GM12865 (cell line): Measurements from ENCODE around the gene STX2.
A peak's percentile ranks its signal among the peaks of the same experiment; 100 is the strongest.

Experiments
- DNase-seq: peaks from one replicate; pipeline ENCODE4 v3.0.0; 2010; ENCODE audit warnings: low read depth
- H3K4me3 ChIP-seq: 2 replicates; pipeline ENCODE4 v1.5.1; 2011; ENCODE audit warnings: mild to moderate bottlenecking, low read depth, low read length, control low read depth
- CTCF ChIP-seq: IDR thresholded peaks from 2 replicates; pipeline ENCODE4 v1.5.1; 2011; ENCODE audit warnings: low read length, control low read depth, low read depth, inconsistent platforms; ENCODE audit not compliant: insufficient read depth; ENCODE audit errors: missing control alignments

STX2 gene

GRCh38 chr12:130778776-130779175, 60.3 kb downstream of the STX2 start:
- no peak overlapping the region for H3K4me3 ChIP-seq
- TF ChIP-seq CTCF: no peak
- no peak for DNase-seq

DNA sequence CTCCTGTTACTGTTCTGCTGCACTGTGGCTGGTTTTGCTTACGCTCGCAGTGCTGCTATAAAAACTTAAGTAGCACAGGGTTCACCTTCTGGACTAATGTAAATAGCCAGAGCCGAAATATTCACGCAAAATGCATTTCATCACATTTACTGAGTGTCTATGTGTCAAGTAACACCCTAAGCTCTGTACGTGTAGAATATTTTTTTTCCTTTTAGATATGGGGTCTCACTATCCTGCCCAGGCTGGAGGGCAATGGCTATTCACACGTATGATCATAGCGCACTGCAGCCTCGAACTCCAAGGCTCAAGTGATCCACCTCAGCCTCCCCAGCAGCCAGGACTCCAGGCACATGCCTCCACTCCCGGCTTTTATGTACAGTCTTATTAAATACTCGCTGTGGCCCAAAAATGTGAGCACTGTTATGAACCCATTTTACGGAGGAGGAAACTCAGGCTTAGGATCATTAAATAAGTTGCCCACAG, 62.2 kb downstream of the STX2 start:
- no peak for TF ChIP-seq CTCF
- H3K4me3 ChIP-seq: no peak overlapping the region

GRCh38 chr12:130775953-130776856, 62.8 kb downstream of the STX2 start:
- DNase-seq: no peak
- H3K4me3 ChIP-seq: no peak overlapping the region
- no peak for TF ChIP-seq CTCF

More for the DNA sequence above, 62.2 kb downstream of the STX2 start:
- DNase-seq: no peak

DNA sequence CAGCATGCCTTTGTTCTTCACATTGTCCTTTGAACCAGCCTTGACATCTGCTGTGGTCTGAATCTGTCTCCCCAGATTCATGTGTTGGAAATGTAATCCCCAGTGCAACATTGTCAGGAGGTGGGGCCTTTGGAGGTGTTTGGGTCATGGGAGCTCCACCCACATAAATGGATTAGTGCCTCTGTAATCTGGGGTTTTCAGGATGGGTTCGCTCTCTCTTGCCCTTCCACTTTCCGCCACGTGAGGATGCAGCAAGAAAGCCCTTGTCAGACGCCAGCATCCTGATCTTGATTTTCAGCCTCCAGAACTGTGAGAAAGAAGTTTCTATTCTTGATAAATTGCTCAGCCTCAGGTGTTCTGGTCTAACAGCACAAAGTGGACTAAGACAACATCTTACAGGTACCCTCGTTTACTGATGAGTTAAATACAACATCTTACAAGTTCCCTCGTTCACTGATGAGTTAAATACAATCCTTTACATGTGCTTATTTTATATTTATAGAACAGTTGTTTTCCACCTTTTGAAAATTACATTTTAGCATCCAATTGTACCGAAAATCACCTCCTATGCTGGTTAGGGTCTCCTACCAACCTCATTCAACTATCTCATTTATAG, 68.5 kb downstream of the STX2 start:
- no peak for DNase-seq
- H3K4me3 ChIP-seq: no peak overlapping the region
- peak; percentile 24 for TF ChIP-seq CTCF

GRCh38 chr12:130768120-130768519, 70.9 kb downstream of the STX2 start:
- no peak for TF ChIP-seq CTCF
- no peak overlapping the region for H3K4me3 ChIP-seq
- DNase-seq: peak; percentile 45

DNA sequence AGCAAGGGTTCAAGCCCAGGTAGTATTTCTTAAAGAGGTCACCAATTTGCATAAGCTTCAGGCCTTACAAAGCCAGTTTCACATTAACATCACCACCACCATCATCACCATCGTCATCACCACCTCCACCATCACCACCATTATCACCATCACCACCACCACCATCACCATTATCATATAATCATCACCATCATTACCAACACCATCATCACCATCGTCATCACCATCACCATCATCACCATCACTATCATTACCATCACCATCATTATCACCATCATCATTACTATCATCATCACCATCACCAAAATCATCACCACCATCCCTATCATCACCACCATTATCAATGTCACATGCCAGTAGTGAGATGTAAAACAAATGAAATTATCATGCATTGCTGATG, 72.6 kb downstream of the STX2 start:
- DNase-seq: no peak
- no peak overlapping the region for H3K4me3 ChIP-seq
- no peak for TF ChIP-seq CTCF
